ENCODE results near the gene STK40.
A peak's percentile ranks its signal among the peaks of the same experiment; 100 is the strongest.

STK40 gene

DNA sequence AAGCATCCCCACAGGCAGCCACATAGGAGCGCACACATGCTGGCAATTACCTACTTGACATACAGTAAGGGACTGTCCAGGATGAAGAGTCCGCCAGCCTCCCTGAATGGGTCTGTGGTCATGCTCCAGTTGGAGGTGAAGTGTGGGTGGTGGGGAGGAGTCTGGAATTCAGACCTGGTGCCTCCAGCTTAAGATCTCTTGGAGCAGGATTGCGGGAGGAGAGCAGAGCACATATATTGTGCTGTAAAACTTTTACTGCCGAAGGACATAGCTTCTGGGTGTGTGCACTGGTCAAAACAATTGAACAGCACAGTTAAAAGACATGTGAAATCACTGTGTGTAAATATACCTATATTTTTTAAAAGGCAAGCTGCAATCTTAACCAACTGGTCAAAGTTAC, 17.9 kb downstream of the STK40 start:
- DNase-seq, result no peak

DNA sequence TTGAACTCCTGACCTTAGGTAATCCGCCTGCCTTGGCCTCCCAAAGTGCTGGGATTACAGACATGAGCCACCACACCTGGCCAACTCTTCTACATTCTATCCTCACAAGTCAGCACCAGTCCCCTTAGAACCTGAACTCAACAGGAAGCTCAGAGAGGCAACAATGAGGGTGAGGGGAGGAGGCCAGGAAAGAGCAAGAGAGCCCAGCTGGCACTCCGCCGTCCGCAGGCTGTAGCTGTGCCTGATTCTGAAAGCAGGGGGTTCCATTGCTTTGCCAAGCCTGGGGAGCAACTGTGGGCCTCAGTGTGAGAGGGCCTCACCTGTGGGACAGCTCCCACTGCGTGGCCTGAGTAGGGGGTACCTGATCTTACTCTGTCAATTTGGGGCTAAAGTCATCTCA, 18.7 kb downstream of the STK40 start:
- no peak for DNase-seq

DNA sequence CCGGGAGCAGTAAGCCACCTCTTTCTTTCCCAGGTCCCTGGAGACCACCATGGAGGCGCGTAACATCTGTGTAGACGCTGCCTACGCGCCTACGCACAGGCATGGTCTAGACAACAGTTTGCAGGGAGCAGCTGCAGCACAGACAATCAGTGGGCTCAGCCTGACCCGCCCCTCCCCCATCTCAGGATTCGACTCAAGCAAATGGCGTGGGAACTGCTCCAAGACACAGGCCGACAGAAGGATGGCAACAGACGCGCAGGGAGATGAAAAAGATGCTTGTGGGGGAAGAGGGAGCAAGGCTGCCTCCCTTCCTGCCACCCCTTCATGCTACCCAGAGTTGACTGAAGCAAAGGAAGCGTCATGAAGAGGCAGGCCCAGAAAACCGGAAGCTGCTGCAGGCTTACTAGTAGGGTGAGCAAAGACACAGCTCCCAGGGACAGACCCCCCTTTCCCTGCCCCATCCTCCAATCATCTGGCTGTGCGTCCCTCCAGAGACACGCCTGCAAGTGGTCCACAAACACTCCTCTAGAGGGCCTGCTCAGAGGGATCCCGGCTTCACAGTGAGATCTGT, 19.5 kb downstream of the STK40 start:
- no peak for DNase-seq

DNA sequence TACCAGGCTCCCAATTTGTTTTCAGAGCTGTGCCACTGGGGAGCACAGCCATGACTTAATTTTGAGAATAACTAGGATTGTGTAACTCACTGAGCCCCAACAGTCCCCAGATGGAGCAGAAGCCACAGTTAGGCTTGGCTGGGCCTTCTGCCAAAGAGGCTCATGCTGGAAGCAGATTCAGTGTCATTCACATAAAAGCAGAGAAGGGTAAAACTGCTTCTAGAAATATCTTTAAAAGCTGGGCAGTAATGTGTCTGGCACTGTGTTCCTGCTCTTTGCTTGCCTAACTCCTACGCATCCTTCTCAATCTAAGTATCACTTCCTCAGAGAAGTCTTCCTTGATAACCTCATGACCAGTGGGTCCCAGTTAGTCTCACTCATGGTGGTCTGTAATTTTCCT, 20.3 kb downstream of the STK40 start:
- no peak for DNase-seq

DNA sequence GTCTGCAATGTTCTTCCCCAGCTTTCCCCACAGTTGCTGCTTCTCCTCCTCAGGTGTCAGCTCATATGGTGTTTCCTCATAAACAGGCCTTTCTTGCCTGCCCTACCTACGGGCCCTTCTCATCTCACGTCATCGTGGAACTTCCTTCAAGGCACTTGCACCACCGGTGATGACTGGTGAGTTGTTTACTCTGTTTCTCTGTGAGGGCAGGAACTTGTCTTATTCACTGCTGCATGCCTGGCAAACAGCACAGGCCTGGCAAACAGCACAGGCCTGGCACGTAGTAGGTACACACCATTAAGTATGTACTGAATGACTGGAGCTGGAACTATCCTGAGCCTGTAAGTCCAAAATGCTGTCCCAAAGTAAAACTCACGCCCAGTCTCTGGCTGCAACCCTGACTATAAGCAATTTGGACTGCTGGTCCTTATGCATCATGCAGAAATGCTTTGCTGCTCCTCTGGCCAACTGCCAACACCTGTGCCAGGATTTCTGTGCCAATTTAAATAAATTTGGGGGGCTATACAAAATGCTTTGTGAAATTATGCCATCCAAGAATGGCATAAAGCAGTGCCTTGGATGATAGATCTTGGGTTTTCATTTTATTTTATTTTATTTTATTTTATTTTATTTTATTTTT, 25.7 kb downstream of the STK40 start:
- DNase-seq, result no peak

DNA sequence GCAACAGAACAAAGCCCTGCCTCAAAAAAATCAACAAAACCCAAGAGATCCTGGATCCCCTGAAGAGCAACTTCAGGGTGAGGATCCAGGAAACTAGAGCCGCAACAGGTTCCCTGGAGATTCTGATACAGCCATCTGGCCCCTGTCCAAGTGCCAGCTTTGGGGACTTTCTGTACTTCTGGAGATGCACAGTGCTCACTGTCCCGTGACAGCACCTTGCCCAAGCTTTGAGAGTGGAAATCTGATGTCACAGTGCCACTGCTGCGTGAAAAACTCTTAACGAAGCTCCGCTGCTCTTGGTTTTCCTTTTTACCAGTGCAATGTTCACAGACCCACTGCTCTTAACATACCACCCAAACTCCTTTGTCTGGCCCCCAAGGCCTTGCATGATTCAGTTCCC, 26.3 kb downstream of the STK40 start:
- no peak for DNase-seq

DNA sequence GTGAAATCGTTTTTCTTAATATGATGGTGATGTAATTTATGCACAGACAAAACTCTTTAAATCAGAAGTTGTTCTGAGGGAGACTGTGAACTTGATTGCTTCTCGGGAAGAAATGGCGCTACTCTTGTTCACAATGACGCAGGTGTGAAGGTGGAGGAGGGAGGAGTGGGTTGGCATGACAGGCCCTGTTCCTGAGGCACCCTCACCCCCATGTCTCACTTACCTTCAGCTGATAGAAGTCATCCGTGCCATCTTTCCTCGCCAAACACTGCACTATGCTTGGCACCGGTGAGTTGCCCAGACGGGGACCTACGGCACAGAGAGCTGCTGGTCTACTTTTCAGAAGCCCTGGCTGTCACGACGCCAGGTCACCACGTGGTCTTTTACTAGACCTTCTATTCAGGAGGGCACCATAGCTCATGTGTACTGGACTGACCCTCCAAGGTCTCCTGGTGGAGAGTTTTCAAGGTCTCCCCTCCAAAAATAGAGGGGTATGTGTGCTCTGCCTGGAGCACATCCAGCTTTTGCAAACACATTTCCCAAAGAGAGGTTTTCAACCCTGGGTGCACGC, 27.1 kb downstream of the STK40 start:
- no peak for DNase-seq

DNA sequence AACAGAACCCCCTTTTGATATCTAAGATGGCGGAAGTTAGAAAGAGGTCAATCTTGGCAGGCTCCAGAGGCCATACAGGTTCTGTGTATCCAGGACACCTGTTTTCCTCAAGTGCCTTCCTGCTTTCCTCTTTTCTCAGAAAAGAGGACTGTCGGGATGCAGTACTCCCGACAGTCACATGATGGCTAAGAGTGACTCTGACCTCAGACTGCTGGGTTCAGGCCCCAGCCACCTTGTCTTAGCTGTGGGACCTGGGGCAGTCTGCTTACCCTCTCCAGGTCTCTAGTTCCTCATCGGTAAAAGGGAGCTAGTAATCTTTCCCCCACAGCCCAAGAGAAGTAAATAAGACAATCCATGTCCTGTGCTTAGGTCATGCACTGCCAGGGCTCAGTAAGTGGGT, 29.9 kb downstream of the STK40 start:
- DNase-seq, result no peak

DNA sequence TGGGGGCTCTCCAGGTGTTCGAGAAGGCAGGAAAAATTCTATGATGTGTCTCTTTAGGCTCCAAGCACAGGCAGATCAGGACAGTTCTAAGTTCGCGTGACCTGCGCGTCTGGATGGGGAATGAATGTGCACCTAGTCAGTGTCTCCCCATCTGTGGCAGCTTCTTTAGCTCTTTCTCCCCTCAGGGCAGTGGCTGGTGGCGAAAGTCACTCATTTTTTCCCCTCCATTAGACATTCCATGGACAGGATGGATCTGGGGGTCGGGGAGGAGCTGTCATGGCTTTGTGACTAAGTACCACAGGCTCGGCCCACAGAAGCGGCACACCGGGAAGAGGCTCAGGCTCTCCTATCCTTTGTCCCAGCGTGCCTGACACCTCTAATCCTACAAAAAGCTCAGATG, 31.2 kb downstream of the STK40 start:
- no peak for DNase-seq

DNA sequence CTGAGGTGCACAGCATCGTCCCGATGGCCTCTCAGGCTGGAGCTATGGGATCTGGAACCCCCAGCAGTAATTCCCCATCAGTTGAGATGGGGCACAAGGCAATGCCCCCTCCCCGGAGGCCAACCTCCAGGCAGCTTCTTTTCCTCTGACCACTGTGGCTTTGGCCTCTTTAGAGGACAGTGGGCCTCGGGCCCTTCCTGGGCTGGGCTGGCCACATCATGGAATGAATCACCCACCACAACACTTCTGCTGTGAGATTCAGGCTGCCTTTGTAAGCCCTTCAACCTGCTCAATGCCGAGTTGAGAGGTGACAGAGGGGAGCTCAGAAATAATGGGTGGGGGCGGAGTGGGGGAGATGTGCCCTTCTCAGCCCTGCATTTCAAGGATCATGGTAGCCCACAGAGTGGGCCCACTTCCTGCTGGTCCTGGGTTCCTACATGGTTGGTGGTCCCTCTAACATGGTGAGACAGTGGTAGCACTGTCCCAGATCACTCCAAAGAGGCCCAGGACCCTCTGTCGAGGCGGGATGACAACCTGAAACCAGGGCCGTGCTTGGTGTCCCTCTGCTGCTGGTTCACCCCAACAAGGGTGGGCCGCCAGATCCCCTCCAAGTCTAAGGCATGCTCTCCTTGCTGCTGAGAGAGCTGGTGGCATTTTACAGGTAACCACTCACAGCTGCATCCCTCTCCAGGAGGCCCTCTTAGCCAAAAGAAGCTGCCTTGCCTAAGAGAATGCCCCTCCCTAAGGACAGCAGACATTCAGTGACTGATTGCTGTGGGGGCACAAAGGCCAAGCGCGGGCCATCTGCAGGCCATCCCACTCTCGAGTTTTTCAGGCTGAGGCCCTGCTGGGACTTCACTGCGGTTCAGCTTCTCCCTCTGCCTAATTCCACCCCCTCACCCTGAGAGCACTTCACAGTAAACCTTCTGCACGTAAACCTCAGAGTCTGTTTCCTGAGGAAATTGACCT, 32.5 kb downstream of the STK40 start:
- DNase-seq, result no peak

DNA sequence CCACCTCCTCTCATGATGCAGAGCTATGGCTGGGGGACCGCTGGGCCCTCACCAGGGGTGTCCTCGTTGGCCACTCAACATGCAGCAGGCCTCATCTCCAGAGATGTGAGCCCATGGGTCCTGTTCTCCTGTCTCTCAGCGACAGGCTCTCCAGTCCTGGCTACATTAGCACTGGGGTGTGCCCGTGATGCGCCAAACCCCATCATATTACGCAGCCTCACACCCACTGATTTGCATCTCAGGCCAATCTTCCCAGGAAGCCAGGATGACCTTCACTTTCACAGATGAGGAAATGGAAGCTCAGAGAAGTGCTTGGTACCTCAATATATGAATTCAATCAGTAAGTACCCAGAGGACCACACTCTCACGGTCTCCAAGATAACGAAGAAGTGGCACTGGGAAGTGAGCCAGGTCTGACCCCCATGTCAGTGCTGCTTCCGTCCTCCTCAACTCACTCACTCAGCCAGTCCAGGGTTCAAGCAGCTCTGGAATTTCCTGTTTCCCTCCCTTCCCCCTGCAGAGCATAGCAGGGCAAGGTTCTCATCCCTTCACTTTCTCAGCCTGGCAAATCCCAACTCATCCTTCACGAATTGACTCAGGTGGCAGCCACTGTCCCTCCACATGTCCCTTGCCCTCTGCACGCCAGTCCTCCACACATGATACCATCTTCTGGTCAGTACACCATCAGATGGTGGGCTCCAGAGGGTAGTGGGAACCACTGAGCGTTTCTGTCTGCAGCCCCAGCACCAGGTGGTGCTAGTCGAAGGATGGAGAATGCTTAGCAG, 33.4 kb downstream of the STK40 start:
- DNase-seq, result no peak

DNA sequence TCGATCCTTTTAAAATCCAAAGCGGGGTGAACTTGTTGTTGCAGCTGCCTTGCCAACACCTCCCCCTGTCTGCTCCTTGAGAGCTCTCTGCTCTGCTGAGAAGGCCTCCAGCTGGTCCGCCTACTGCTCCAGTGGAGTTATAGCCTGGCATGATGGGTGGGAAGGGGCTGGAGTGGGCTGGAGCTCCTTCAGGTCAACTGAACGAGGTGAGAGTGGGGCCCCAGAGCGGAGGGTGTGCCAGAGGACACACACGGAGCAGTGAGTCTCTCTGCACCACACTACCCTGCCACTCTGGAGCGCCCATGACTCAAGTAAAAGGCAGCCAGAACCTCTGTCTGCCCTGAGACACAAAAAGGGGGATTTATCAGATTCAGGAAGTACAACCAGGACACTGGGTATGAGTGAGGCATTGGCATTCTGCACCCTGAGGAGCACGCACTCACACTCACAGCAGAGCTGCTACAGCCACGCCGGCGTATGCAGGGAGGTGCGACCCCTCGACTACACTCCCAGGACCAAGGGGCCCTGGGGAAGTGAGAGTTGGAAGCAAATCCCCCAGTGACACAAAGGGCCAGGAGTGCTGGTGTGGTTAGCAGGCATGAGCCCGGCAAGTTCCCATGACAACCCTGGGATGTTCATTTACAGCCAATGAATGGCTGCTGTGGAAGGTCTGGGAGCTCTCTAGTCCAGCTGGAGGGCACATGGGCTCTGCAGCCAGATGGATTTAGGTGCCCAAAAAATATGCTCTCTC, 34.3 kb downstream of the STK40 start:
- no peak for DNase-seq

DNA sequence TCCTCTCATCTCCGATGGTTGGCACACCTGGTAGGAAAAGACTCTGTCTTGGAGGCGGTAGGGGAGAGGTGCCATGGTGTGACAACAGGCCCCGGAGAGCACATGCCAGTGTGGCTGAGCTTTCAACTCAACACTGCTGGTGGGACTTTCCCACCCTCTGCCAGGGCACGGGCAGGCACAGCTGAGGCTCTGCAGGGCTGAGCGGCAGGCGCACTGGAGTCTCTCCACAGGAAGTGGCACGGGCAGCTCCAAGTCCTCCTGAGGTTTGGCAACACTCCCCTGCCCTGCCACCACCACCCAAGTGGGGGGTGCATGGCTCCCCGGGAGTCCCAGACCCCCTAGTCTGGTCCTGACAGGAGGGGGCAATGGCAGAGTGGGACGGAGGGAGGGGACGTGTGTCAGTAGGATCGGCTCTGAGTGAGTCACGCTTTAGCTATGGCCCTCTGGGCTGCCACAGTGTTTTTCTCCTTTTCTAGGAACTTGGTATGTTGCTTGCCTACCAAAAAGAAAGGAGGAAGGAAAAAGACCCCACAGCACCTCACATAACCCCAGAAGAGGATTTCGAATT, 35.0 kb downstream of the STK40 start:
- no peak for DNase-seq

DNA sequence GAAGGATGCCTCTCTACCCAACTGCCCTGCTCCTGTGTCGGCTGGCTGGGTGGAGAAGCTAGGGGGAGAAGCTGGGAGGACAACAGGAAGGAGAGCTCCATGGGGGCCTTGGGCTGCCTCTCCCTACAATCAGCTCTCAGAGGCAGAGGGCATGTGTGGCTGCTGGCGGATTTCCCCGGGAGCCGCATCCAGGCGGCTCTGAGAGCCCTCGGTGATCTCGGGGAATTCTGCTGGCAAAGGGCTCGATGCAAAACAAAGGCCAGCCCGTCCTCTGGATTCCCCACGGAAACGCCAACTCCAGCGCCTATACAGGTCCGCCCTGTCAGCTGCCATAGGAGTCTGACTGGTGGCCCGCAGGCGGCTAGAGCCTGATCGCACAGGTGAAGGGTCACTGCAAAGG, 35.9 kb downstream of the STK40 start:
- DNase-seq, result no peak

DNA sequence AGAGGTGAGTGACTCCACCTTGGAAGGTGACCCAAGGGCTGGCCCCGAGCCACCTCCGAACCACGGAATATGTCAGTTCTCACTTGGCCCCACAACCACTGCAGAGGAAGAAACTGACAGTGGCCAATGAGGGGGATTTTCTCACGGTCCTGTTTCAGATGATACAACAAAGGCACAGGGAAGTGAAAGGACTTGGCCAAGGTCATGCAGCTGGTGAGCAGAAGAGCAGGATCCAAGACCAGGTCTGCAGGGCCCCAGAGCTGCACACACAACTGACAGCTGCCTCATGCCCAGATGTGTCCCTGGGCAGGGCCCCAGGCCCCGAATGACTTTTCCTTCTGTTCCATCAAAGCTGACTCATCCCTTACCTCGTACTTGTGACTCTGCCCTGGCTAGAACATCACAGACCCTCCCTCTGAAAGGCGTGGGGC, 36.5 kb downstream of the STK40 start:
- DNase-seq, result no peak

DNA sequence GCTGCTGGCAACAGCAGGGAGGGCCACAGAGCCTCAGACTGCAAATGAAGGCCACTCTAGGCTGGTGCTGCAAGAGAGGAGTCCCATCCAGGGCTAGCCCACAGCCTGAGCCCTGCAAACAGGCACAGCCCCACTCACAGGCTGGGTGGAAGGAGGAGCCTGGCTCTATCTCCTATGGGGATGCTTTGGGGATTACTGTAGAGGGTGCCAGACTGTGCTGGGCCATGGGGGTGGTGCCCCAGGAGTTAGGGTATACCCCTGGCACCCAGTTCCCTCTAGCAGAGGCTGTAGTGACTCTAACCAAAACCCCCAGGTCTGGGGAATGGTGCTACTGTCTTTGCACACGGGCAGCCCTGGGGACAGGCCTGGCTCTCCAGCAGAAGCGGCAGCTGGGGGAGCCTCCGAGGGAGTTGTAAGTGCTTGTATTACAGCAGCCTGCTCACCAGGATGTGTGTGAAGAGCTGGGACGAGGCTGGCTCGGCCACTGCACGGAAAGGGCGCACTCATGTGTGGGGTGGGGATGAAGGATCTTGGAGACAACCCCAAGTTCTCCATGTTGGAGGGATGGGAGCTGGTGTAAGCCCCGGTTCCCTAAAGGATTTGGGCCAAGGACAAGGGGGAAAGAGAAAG, 38.9 kb downstream of the STK40 start:
- DNase-seq, result no peak

DNA sequence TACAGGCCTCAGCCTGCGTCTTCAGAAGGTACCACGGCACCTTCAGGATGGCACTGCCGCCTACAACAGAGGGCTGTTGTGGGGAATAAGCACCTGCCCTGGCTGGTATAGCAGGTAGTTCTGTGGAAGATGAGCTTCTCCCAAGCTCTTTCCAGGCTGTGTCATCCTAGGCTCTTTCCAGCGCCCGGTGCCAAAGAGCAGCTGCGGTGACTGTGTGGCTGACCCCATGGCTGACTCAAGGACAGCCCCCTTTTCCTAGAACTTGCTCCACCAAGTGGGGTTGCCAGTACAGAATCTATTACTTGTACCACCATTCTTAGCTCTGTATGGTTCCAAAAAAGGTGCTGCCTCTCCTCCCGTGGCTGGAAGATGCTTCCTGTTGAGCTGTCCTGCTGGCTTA, 40.4 kb downstream of the STK40 start:
- DNase-seq, result no peak

DNA sequence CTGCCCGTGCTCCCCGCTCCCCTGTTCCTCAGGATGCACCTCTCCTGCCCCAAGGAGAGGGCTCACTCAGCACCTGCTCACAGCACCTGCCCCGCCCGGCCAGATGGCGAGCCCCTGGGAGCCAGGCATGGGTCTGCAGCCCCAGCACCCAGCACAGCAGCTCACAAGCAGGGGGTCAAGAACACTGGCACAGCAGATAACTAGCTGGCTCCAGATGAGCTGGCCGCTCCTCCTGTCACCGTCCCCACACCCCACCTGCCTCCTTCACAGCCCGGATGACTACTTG, 41.4 kb downstream of the STK40 start:
- DNase-seq, result no peak

DNA sequence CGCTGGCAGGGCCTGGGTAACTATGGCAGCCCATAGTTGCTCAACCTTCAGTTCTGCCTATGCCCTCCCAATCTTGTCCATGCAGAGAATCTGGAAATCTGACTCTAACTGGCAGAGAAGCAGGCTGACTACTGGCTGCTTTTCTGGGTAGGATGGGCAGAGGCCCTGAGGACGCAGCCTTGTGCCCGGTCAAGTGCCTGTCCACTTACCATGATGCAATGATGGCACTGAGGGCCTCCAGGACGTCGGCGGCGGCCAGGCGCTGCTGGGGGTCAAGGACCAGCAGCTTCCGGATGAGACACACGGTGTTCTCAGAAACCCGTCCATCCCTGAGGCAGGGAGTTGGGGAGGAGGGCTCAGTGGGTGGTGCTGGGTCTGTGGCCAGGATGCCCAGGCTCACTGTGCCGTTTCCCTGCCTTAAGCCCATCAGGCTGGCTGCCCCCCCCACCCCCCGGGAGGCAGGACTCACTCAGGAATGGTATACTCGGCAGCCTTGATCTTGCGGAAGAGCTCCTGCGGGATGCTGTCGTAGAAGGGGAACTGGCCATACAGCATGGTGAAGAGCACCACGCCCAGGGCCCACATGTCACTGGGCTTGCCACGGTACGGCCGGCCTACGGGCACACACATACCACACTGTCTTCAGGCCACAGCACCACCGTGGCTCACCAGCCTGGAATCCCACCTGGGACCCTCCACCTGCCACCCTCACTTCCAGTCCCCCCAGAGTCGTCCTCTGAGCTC, 41.9 kb downstream of the STK40 start:
- no peak for DNase-seq

DNA sequence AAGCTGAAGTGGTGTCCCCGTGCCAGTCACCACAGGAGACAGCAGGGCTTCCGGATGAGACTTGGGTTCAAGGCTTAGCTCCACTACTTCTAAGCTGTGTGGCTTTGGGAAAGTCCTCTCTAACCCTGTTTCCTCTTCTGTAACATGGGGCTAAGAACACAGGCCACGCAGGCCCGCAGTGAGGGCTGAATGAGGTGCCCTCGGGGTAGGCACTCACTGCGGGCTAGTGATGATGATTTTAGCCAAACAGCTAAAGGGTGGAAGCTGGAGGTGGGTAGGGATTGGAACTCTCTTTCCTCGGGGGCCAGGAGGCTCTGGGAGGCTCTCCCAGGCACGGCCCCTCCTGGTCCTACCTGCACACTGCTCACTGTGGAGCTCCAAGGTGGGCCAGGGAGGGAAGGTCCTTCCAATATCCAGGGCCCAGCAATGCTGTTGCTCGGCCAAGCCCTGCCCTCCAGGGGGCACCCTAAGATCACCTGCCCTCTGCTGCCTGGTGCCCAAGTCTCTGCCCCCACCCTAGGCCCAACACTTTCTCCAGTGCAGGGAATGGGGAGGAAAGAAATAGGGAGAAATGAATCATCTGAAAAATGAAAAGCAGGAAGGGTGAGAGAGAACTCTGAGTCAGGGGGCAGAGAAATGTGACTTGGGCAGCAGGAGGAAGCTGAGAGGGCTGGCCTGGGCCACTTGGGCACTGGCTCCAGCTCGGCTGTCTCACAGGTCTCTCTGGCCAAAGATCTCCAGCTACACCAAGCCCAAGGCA, 43.1 kb downstream of the STK40 start:
- peak; percentile 29 for DNase-seq

Measured in DMS153 (cell line).